K562 (cell line): ENCODE results near the gene ZNF473. TPM values are rescaled to one million over a fixed set of nuclear protein-coding genes. Genes with fewer than 3 reads are reported as not detected.

Experiments used
- BRCA1 ChIP-seq, 2 experiments: fragments of 450-650 bp in 1 of 2; sonication (generic) in 1 of 2; formaldehyde crosslinking in 1 of 2; IDR thresholded peaks; 2 replicates each; pipeline versions ENCODE4 v1.5.0 to v1.6.1; 2017 to 2020; ENCODE audit warnings: mild to moderate bottlenecking in 1 of 2, missing genetic modification reagents in 1 of 2
- CBFA2T2 ChIP-seq: fragments of 450-650 bp; conservative IDR thresholded peaks from 2 replicates; pipeline ENCODE4 v1.6.1; 2017; ENCODE audit warnings: mild to moderate bottlenecking
- DIDO1 ChIP-seq: fragments of 450-650 bp; IDR thresholded peaks from 2 replicates; pipeline ENCODE4 v1.6.1; 2016; ENCODE audit warnings: low read depth, missing biosample characterization, missing genetic modification characterization
- ETV6 ChIP-seq, 3 experiments: fragments of 150-350 bp in 1 of 3; sonication (generic) in 1 of 3; formaldehyde crosslinking in 1 of 3; IDR thresholded peaks; 2 replicates each; pipeline versions ENCODE4 v1.6.1 to v1.8.0; 2014 to 2022; ENCODE audit warnings: borderline replicate concordance in 2 of 3, low read depth in 2 of 3, antibody characterized with exemption in 1 of 3, low read length in 1 of 3, mild to moderate bottlenecking in 1 of 3, missing genetic modification reagents in 1 of 3
- FOSL1 ChIP-seq: fragments of 200-800 bp; sonication (Bioruptor generic); conservative IDR thresholded peaks from 2 replicates; pipeline ENCODE4 v1.6.1; 2016; ENCODE audit warnings: missing genetic modification characterization, missing compliant biosample characterization
- GATAD2B ChIP-seq: fragments of 450-650 bp; IDR thresholded peaks from 2 replicates; pipeline ENCODE4 v1.6.1; 2017; ENCODE audit warnings: mild to moderate bottlenecking, borderline replicate concordance
- GTF2E2 ChIP-seq: fragments of 200-800 bp; sonication (Bioruptor generic); IDR thresholded peaks from 2 replicates; pipeline ENCODE4 v1.6.1; 2016; ENCODE audit warnings: missing genetic modification characterization, missing compliant biosample characterization
- HMBOX1 ChIP-seq: sonication (generic); IDR thresholded peaks from 2 replicates; pipeline ENCODE4 v1.6.1; 2016
- IFI16 ChIP-seq: fragments of 250-450 bp; sonication (Bioruptor Pico); IDR thresholded peaks from 2 replicates; pipeline ENCODE4 v2.1.2; 2022; ENCODE audit warnings: mild to moderate bottlenecking, inconsistent platforms
- JUNB ChIP-seq: fragments of 450-650 bp; formaldehyde crosslinking; conservative IDR thresholded peaks from 2 replicates; pipeline ENCODE4 v1.4.0; 2020; ENCODE audit warnings: mild to moderate bottlenecking
- NCOA6 ChIP-seq: fragments of 450-650 bp; IDR thresholded peaks from 2 replicates; pipeline ENCODE4 v1.6.1; 2017; ENCODE audit warnings: mild to moderate bottlenecking
- NFIC ChIP-seq: fragments of 450-650 bp; IDR thresholded peaks from 2 replicates; pipeline ENCODE4 v1.6.1; 2017; ENCODE audit warnings: mild to moderate bottlenecking, inconsistent platforms
- NR1H2 ChIP-seq: sonication (generic); formaldehyde crosslinking; IDR thresholded peaks from 2 replicates; pipeline ENCODE4 v1.4.0; 2020; ENCODE audit warnings: mild to moderate bottlenecking, missing genetic modification reagents
- PRMT5 ChIP-seq: sonication (generic); formaldehyde crosslinking; IDR thresholded peaks from 2 replicates; pipeline ENCODE4 v1.5.0; 2020; ENCODE audit warnings: missing genetic modification reagents
- RAD51 ChIP-seq: fragments of 450-650 bp; IDR thresholded peaks from 2 replicates; pipeline ENCODE4 v1.7.1; 2016; ENCODE audit warnings: low read depth, mild to moderate bottlenecking, borderline replicate concordance
- TCFL5 ChIP-seq: fragments of 250-450 bp; sonication (Bioruptor Pico); conservative IDR thresholded peaks from 2 replicates; pipeline ENCODE4 v1.6.1; 2021; ENCODE audit warnings: mild to moderate bottlenecking, moderate library complexity, matching md5 sums
- TOE1 ChIP-seq, 2 experiments: fragments of 450-650 bp in 1 of 2; sonication (generic) in 1 of 2; formaldehyde crosslinking in 1 of 2; IDR thresholded peaks; 2 replicates each; pipeline versions ENCODE4 v1.7.1 to v1.8.0; 2016 to 2022; ENCODE audit warnings: borderline replicate concordance in 2 of 2, mild to moderate bottlenecking in 2 of 2, antibody characterized with exemption in 1 of 2, inconsistent platforms in 1 of 2, low read depth in 1 of 2, missing genetic modification reagents in 1 of 2, moderate library complexity in 1 of 2
- ZNF324 ChIP-seq: fragments of 250-450 bp; sonication (Bioruptor Pico); IDR thresholded peaks from 2 replicates; pipeline ENCODE4 v1.4.0; 2020; ENCODE audit warnings: mild to moderate bottlenecking
- ZZZ3 ChIP-seq: fragments of 450-650 bp; IDR thresholded peaks from 2 replicates; pipeline ENCODE4 v1.6.1; 2016; ENCODE audit warnings: antibody characterized with exemption, mild to moderate bottlenecking, moderate library complexity
- polyA plus RNA-seq, 8 experiments: library from polyadenylated mRNA; depleted of rRNA in 4 of 8; stranded (reverse) in 5 of 8; unstranded in 3 of 8; fragments of >200 nt; fragmentation: Nextera tagmentation in 2 of 8; fragmentation: Illumina TruSeq in 1 of 8; extraction: Ambion mirVana in 2 of 8; extraction: Trizol in 1 of 8; gene quantifications; 2 replicates each; pipeline versions ENCODE4 v1.2.1 to v1.2.3, GENCODE V29; 2011 to 2014; ENCODE audit warnings: inconsistent platforms in 1 of 8, missing spikeins in 1 of 8
- total RNA-seq, 7 experiments: library from RNA; depleted of rRNA in 6 of 7; stranded (reverse); fragments of >200 nt in 6 of 7; fragmentation: Illumina TruSeq in 2 of 7; extraction: Trizol in 2 of 7; gene quantifications; 2 replicates each; pipeline versions ENCODE4 v1.2.1 to v1.2.3, GENCODE V29; 2011 to 2021; ENCODE audit warnings: low replicate concordance in 1 of 7
- TF ChIP-seq, protein P1 (sequence below): sonication (generic); formaldehyde crosslinking; IDR thresholded peaks from 2 replicates; pipeline ENCODE4 v1.9.0; 2022; ENCODE audit warnings: mild to moderate bottlenecking, missing genetic modification reagents
- TF ChIP-seq, protein P2 (sequence below): fragments of 250-450 bp; sonication (Bioruptor Pico); IDR thresholded peaks from 2 replicates; pipeline ENCODE4 v1.5.0; 2021
- TF ChIP-seq, protein P3 (sequence below), 2 experiments: IDR thresholded peaks; 2 replicates each; pipeline ENCODE4 v1.6.1; 2011; ENCODE audit warnings: borderline replicate concordance in 1 of 2, control low read depth in 1 of 2, low read depth in 1 of 2, low read length in 1 of 2, mild to moderate bottlenecking in 1 of 2, mixed read lengths in 1 of 2, moderate library complexity in 1 of 2; ENCODE audit not compliant: insufficient read depth in 1 of 2, insufficient read length in 1 of 2, poor library complexity in 1 of 2, severe bottlenecking in 1 of 2; ENCODE audit errors: extremely low read depth in 1 of 2
- TF ChIP-seq, protein P4 (sequence below): fragments of 250-450 bp; sonication (Bioruptor Pico); IDR thresholded peaks from 2 replicates; pipeline ENCODE4 v1.5.0; 2022; ENCODE audit warnings: mild to moderate bottlenecking

The ZNF473 gene
- total and polyA plus RNA-seq, 9 of the 15 experiments (the other 6 are each of a cell fraction or from before 2014, with no cell fraction given) = 8.2 to 34.0 (median 28.5) TPM

DNA sequence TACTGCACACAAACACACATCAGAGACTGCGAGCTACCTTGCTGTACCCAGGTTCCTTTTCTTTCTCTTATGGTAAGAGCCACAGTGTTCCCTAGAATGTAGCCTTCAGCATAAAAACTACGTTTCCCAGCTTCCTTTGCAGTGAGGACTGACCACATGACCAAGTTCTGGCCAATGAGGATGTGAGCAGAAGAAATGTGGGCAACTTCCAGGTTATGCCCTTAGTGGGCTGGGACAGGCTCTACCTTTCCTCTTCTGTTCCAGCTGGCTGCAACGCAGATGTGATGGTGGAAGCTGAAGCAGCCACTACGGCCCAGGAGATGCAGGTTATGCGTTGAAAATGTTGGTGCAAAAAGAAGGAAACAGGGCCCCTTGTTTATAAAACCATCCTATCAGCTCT is 28.1 kb upstream of the ZNF473 start (continued):
- TF ChIP-seq, protein P1, sequence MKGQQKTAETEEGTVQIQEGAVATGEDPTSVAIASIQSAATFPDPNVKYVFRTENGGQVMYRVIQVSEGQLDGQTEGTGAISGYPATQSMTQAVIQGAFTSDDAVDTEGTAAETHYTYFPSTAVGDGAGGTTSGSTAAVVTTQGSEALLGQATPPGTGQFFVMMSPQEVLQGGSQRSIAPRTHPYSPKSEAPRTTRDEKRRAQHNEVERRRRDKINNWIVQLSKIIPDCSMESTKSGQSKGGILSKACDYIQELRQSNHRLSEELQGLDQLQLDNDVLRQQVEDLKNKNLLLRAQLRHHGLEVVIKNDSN (CRISPR knock-in tag) = peak; percentile 93
- TF ChIP-seq ETV6 (IDR thresholded peaks at IDR 0.05; ENCODE audit: borderline replicate concordance in 1 of 2, low read depth in 2 of 2, low read length in 1 of 2) (no peak), ETV6 (CRISPR knock-in tag; IDR thresholded peaks at IDR 0.05; ENCODE audit: borderline replicate concordance) (no peak), NFIC (no peak), FOSL1 (no peak), DIDO1 (tag) (no peak), TOE1 (IDR thresholded peaks at IDR 0.05; ENCODE audit: borderline replicate concordance) (no peak), TOE1 (CRISPR knock-in tag; IDR thresholded peaks at IDR 0.05; ENCODE audit: borderline replicate concordance, low read depth) (no peak), NR1H2 (CRISPR knock-in tag) (no peak), TCFL5 (CRISPR knock-in tag) (no peak), PRMT5 (no peak), GATAD2B (no peak), NCOA6 (no peak), CBFA2T2 (peak; percentile 36), ZZZ3 (no peak), RAD51 (peak; percentile 85), GTF2E2 (tag) (no peak), BRCA1 (IDR thresholded peaks at IDR 0.05) (no peak), BRCA1 (CRISPR knock-in tag; IDR thresholded peaks at IDR 0.05) (no peak), JUNB (CRISPR knock-in tag) (no peak), HMBOX1 (no peak), ZNF324 (CRISPR knock-in tag) (no peak), IFI16 (no peak)
- TF ChIP-seq, protein P2, sequence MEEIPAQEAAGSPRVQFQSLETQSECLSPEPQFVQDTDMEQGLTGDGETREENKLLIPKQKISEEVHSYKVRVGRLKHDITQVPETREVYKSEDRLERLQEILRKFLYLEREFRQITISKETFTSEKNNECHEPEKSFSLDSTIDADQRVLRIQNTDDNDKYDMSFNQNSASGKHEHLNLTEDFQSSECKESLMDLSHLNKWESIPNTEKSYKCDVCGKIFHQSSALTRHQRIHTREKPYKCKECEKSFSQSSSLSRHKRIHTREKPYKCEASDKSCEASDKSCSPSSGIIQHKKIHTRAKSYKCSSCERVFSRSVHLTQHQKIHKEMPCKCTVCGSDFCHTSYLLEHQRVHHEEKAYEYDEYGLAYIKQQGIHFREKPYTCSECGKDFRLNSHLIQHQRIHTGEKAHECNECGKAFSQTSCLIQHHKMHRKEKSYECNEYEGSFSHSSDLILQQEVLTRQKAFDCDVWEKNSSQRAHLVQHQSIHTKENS (CRISPR knock-in tag) = no peak
- TF ChIP-seq, protein P3, sequence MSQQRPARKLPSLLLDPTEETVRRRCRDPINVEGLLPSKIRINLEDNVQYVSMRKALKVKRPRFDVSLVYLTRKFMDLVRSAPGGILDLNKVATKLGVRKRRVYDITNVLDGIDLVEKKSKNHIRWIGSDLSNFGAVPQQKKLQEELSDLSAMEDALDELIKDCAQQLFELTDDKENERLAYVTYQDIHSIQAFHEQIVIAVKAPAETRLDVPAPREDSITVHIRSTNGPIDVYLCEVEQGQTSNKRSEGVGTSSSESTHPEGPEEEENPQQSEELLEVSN (IDR thresholded peaks at IDR 0.05; ENCODE audit: borderline replicate concordance in 1 of 2, extremely low read depth in 1 of 2, insufficient read depth in 1 of 2, insufficient read length in 1 of 2, low read depth in 1 of 2, low read length in 1 of 2, poor library complexity in 1 of 2, severe bottlenecking in 1 of 2) = no peak
- TF ChIP-seq, protein P4, sequence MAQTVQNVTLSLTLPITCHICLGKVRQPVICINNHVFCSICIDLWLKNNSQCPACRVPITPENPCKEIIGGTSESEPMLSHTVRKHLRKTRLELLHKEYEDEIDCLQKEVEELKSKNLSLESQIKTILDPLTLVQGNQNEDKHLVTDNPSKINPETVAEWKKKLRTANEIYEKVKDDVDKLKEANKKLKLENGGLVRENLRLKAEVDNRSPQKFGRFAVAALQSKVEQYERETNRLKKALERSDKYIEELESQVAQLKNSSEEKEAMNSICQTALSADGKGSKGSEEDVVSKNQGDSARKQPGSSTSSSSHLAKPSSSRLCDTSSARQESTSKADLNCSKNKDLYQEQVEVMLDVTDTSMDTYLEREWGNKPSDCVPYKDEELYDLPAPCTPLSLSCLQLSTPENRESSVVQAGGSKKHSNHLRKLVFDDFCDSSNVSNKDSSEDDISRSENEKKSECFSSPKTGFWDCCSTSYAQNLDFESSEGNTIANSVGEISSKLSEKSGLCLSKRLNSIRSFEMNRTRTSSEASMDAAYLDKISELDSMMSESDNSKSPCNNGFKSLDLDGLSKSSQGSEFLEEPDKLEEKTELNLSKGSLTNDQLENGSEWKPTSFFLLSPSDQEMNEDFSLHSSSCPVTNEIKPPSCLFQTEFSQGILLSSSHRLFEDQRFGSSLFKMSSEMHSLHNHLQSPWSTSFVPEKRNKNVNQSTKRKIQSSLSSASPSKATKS (CRISPR knock-in tag) = no peak
